ENCODE results near the gene CBFA2T2. TPM values are rescaled to one million over a fixed set of nuclear protein-coding genes. Genes with fewer than 3 reads are reported as not detected.

The CBFA2T2 gene
- total and polyA plus RNA-seq, 5 experiments from 2014 or later: 11.9 to 33.8 (median 17.9) TPM

DNA sequence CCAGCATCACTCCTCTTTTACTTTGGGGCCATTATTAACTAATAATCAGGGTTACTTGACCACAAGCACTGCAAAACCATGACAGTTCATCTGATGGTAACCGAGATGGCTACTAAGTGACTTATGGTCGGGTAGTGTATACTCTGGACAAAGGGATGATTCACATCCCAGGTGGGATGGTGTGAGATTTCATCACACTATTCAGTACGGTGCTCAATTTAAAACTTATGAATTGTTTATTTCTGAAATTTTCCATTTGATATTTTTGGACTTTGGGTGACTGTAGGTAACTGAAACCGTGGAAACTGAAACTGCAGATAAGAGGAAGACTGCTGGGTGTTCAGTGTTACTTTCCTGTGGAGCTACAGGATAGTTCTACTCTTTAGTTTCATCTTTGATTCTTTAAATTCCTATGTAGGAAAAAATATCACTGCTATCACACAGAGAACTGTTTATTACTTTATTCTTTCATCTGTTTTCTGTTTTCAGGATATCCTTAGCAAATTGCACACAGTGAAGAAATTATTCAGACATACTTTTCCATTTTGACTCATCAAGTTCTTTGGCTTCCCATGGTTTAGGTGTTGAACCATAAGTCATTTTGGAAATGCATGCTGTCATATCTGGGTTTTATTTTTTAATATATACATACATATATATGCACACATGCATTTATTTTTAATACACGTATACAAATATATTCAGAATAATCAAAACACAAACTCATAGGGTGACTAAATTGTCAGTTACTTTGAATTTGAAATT is 113.1 kb downstream of the CBFA2T2 start:
- H3K27ac Mint-ChIP-seq: peak overlapping the region in 1 of 10 donors; percentile 8
- H3K4me1 Mint-ChIP-seq: peaks cover 0 to 28% (median 2%) of the 10 kb centered on the region in 4 donors
- H3K9me3 Mint-ChIP-seq: no peaks in the 10 kb centered on the region
- DNase-seq (no peak), ATAC-seq (no peak)
- POLR2A ChIA-PET: no interaction called here
- H3K36me3 Mint-ChIP-seq: peaks cover 0 to 45% (median 11%) of the 10 kb centered on the region in 3 donors
- H3K27me3 Mint-ChIP-seq: no peaks in the 10 kb centered on the region
- no peak overlapping the region for H3K4me3 Mint-ChIP-seq

DNA sequence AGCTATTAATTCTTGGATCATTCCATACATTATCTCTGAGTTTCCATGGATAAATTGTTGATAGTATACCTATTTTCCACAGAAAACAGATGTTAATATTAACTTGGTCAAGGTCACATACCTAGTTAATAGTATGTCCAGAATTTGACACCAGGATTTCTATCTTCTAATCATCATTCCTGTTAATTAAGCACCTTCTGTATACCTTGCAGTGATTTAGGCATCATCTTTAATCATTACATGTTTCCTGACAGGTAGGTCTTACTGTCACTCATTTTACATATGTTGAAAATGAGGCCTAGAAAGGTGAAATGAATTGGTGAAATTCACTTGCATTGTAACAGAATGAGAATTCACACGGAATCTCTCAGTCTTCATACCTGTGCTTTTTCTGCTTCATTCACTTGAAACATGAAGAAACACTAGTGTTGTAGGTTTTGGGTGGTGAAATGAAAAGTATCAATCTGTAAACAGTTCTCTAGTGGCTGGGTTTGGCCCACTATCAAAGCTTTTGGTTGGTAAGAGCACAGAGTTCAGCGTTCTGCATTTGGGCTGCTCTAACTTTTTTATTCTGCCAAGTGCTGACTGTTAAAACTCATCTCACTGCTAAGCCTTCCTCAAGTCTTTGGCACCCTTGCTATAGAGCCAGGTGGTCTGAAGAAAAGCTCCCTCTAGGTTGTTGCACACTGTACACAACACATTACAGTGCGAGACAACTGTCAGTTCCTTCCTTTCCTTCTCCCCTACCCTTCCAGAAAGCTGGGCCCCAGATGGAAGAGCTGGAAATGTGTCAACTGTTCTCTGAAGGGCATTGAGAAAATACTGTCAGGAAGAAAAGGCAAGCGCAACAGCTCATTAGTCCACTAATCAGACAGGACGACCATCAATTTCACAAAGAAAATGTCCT is 114.4 kb downstream of the CBFA2T2 start:
- Mint-ChIP-seq H3K9me3 (no peaks in the 10 kb centered on the region), H3K4me3 (no peak overlapping the region), H3K27me3 (no peaks in the 10 kb centered on the region), H3K4me1 (peaks cover 0 to 29% (median 2%) of the 10 kb centered on the region in 4 donors), H3K36me3 (peaks cover 0 to 50% (median 17%) of the 10 kb centered on the region in 3 donors), H3K27ac (peak overlapping the region in 2 of 10 donors; percentile 5 to 73)
- no peak for ATAC-seq
- POLR2A ChIA-PET: interaction anchor here (0.6 kb wide), 1 partner anchor 13 kb away, joined by 5 read pairs; no protein-coding TSS in a partner anchor
- no peak for DNase-seq

DNA sequence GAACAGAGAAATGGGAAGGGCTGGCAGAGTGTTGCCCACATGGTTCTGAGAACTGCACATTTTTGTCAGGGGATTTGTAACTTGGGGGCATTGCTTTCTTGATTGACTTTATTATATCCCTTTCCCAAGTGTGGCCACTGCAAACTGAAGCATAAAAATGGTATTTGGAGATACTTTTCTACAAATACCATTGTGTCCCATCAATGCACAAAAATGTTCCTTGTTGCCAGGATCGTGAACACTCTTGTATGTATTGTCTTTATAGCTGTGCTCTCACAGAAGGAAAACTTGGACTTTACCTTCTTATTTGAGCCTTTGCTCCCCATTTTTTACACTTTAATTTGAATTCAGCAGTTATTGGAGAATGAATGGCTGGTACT is 115.1 kb downstream of the CBFA2T2 start:
- Mint-ChIP-seq H3K36me3 (peaks cover 0 to 50% (median 20%) of the 10 kb centered on the region in 3 donors), H3K4me1 (peaks cover 0 to 33% (median 2%) of the 10 kb centered on the region in 4 donors), H3K4me3 (no peak overlapping the region), H3K27me3 (no peaks in the 10 kb centered on the region), H3K27ac (no peak overlapping the region), H3K9me3 (no peaks in the 10 kb centered on the region)
- no peak for DNase-seq
- POLR2A ChIA-PET: no interaction called here
- no peak for ATAC-seq

DNA sequence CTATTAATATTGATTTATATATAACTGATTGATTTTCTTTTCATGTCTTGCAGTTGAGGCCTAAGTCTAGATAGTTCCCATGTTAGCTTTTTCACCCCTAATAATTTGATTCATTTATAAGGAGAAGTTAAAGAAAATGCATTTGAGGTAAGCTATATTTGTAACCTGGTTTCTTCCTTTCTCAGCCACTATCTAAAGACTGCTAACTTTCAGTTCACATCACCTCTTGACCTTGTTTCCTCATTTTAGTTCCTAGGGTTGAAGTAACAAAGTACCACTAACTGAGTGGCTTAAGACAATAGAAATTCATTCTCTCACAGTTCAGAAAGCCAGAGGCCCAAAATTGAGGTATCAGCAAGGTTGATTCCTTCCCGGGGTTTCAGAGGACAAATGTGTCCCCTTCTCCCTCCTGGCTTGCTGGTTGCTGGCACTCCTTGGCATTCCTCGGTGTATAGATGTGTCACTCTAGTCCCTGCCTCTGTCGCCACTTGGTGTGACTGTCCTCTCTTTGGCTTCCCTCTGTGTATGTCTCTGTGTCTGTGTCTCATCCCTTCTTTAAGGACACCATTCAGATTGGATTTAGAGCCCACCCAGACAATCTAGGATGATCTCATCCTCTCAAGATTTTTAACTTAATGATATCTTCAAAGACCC is 116.3 kb downstream of the CBFA2T2 start:
- Mint-ChIP-seq H3K9me3 (no peaks in the 10 kb centered on the region), H3K27ac (peak overlapping the region in 4 of 10 donors; percentile 34 to 76 (median 53)), H3K4me1 (peaks cover 0 to 33% (median 1%) of the 10 kb centered on the region in 4 donors), H3K27me3 (no peaks in the 10 kb centered on the region), H3K4me3 (no peak overlapping the region), H3K36me3 (peaks cover 0 to 53% (median 25%) of the 10 kb centered on the region in 3 donors)
- ATAC-seq (no peak), DNase-seq (no peak)
- POLR2A ChIA-PET: no interaction called here

- POLR2A ChIA-PET: no interaction called here
- Mint-ChIP-seq H3K36me3 (peaks cover 0 to 62% (median 33%) of the 10 kb centered on the region in 3 donors), H3K4me1 (peaks cover 0 to 17% (median 2%) of the 10 kb centered on the region in 4 donors), H3K4me3 (no peak overlapping the region), H3K27me3 (no peaks in the 10 kb centered on the region), H3K9me3 (no peaks in the 10 kb centered on the region), H3K27ac (peak overlapping the region in 2 of 10 donors; percentile 17 to 66)
- no peak for DNase-seq
- no peak for ATAC-seq
Measured at GRCh38 chr20:33609504-33609903, 119.6 kb downstream of the CBFA2T2 start.

- Mint-ChIP-seq H3K4me3 (no peak overlapping the region), H3K9me3 (no peaks in the 10 kb centered on the region), H3K4me1 (peaks cover 0 to 11% (median 2%) of the 10 kb centered on the region in 4 donors), H3K27ac (peak overlapping the region in 1 of 10 donors; percentile 75), H3K27me3 (no peaks in the 10 kb centered on the region), H3K36me3 (peaks cover 0 to 67% (median 38%) of the 10 kb centered on the region in 3 donors)
- DNase-seq: no peak
- POLR2A ChIA-PET: no interaction called here
- no peak for ATAC-seq
Measured at GRCh38 chr20:33611106-33611505, 121.2 kb downstream of the CBFA2T2 start.

DNA sequence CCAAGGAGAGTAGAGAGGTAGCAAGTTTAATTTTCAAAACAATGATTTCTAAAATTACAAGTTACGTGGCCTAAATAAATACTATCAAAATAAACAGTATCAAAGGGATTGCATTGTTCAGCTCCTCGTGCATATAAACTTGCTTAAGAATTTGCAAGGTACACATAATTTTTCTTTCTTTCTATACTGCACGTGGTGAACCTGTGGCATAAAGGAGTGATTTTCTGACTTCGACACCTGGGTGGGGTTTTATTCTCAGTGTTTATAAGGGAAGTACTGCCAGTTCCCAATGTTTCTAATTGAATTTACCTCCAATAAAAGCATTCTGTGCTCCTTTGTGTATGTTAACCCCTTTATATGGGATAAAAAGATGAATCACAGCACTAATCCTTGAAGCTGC is 122.1 kb downstream of the CBFA2T2 start:
- POLR2A ChIA-PET: no interaction called here
- peaks cover 0 to 5% (median under 1%) of the 10 kb centered on the region in 4 donors for H3K4me1 Mint-ChIP-seq
- no peak for DNase-seq
- no peaks in the 10 kb centered on the region for H3K9me3 Mint-ChIP-seq
- no peak overlapping the region for H3K27ac Mint-ChIP-seq
- H3K27me3 Mint-ChIP-seq: no peaks in the 10 kb centered on the region
- ATAC-seq: no peak
- no peak overlapping the region for H3K4me3 Mint-ChIP-seq
- peaks cover 0 to 67% (median 38%) of the 10 kb centered on the region in 3 donors for H3K36me3 Mint-ChIP-seq

GRCh38 chr20:33621717-33622400 is 132.0 kb downstream of the CBFA2T2 start:
- Mint-ChIP-seq H3K4me3 (no peak overlapping the region), H3K4me1 (peaks cover 0 to 22% (median 10%) of the 10 kb centered on the region in 4 donors), H3K36me3 (peaks cover 0 to 62% (median 24%) of the 10 kb centered on the region in 3 donors), H3K9me3 (no peaks in the 10 kb centered on the region), H3K27ac (peak overlapping the region in 1 of 10 donors; percentile 7), H3K27me3 (no peaks in the 10 kb centered on the region)
- DNase-seq: no peak
- ATAC-seq: no peak
- POLR2A ChIA-PET: interaction anchor here (0.6 to 0.7 kb wide), 3 partner anchors 25 to 132 kb away, joined by 3 to 5 read pairs (median 5); partner anchors contain the start of gene CBFA2T2

DNA sequence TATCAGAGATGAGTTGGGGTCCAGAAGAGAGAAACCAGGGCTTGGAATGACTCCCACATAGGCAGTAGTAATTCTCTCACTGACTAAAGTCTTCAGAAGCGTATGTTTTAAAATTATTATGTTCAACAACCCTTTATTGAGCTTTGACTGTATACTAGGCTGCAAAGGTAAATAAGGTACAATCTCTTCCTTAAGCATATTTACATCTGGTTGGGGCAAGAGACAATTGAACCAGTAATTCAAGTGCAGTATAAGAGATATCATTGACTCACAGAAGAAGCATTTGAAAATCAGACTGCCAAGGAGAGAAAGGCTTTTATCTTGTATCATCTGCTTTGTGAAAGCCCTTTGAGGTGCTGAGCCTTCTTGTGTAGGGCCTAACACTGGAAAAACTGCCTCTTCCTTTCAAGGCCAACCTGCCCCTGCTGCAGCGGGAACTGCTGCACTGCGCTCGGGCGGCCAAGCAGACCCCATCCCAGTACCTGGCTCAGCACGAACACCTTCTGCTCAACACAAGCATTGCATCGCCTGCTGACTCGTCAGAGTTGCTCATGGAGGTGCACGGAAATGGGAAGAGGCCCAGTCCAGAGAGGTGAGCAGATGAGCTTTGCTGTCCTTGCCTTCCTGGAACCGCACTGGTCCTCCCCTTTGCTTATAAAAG is 132.9 kb downstream of the CBFA2T2 start:
- Mint-ChIP-seq H3K9me3 (no peaks in the 10 kb centered on the region), H3K27me3 (no peaks in the 10 kb centered on the region), H3K36me3 (peaks cover 0 to 67% (median 30%) of the 10 kb centered on the region in 3 donors), H3K27ac (peak overlapping the region in 1 of 10 donors; percentile 31), H3K4me1 (peaks cover 0 to 22% (median 10%) of the 10 kb centered on the region in 4 donors), H3K4me3 (no peak overlapping the region)
- DNase-seq: no peak
- ATAC-seq: no peak
- POLR2A ChIA-PET: interaction anchor here (0.6 kb wide), 1 partner anchor 26 kb away, joined by 5 read pairs; no protein-coding TSS in a partner anchor

GRCh38 chr20:33624399-33624798 is 134.5 kb downstream of the CBFA2T2 start:
- no peak for ATAC-seq
- peak overlapping the region in 8 of 10 donors; percentile 22 to 85 (median 62) for H3K27ac Mint-ChIP-seq
- H3K36me3 Mint-ChIP-seq: peaks cover 0 to 72% (median 37%) of the 10 kb centered on the region in 3 donors
- peak overlapping the region in 1 of 10 donors; percentile 63 for H3K4me3 Mint-ChIP-seq
- H3K4me1 Mint-ChIP-seq: peaks cover 0 to 22% (median 10%) of the 10 kb centered on the region in 4 donors
- peak in 1 of 10 donors; percentile 15 for DNase-seq
- H3K27me3 Mint-ChIP-seq: no peaks in the 10 kb centered on the region
- H3K9me3 Mint-ChIP-seq: no peaks in the 10 kb centered on the region
- POLR2A ChIA-PET: interaction anchor here (1.0 kb wide), 1 partner anchor 95 kb away, joined by 3 read pairs; the partner anchor contains the start of gene PXMP4

- ATAC-seq (no peak), DNase-seq (no peak)
- H3K36me3 Mint-ChIP-seq: peaks cover 0 to 79% (median 49%) of the 10 kb centered on the region in 3 donors
- no peaks in the 10 kb centered on the region for H3K27me3 Mint-ChIP-seq
- POLR2A ChIA-PET: interaction anchor here (0.6 kb wide), 1 partner anchor 109 kb away, joined by 3 read pairs; no protein-coding TSS in a partner anchor
- no peaks in the 10 kb centered on the region for H3K9me3 Mint-ChIP-seq
- H3K27ac Mint-ChIP-seq: no peak overlapping the region
- no peak overlapping the region for H3K4me3 Mint-ChIP-seq
- peaks cover 0 to 22% (median 10%) of the 10 kb centered on the region in 4 donors for H3K4me1 Mint-ChIP-seq
Measured at GRCh38 chr20:33626190-33626589, 136.3 kb downstream of the CBFA2T2 start.

Data from naive thymus-derived CD8-positive, alpha-beta T cell (primary cell).